ENCODE measurements around the gene KRTAP25-1.

DNA sequence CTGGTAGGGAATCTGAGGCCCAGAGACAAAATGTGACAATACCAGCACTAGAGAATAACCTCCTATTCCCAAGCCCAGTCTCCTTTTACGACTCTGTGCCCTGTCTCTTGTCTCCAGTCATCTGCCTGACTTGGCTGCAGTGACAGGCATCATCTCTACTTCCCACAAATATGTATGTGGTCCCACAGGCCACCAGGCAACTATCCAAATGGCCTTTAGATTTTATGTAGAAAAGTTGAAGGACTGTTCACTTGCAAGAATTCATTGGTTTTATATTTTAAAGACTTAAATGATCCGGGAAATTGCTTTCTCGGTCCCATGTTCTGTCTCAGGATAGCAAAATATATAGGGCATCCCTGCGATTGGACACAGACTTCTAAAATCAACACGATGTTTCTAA is 18.2 kb downstream of the KRTAP25-1 start:
- TF ChIP-seq POLR2A (IDR thresholded peaks at IDR 0.05; ENCODE audit: low read depth, low read length): no peak
- no peak for TF ChIP-seq RFX5 (IDR thresholded peaks at IDR 0.05; ENCODE audit: low read depth, low read length)
- no peak for TF ChIP-seq MAFK (IDR thresholded peaks at IDR 0.05; ENCODE audit: low read depth, low read length)
- TF ChIP-seq CTCF (conservative IDR thresholded peaks at IDR 0.05; ENCODE audit: low read depth, low read length): no peak
- no peak for TF ChIP-seq NFE2L2 (IDR thresholded peaks at IDR 0.05; ENCODE audit: low read depth, low read length)
- TF ChIP-seq FOS (IDR thresholded peaks at IDR 0.05; ENCODE audit: low read depth, low read length): no peak
- TF ChIP-seq, protein P1, sequence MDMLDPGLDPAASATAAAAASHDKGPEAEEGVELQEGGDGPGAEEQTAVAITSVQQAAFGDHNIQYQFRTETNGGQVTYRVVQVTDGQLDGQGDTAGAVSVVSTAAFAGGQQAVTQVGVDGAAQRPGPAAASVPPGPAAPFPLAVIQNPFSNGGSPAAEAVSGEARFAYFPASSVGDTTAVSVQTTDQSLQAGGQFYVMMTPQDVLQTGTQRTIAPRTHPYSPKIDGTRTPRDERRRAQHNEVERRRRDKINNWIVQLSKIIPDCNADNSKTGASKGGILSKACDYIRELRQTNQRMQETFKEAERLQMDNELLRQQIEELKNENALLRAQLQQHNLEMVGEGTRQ (IDR thresholded peaks at IDR 0.05; ENCODE audit: low read depth, low read length): no peak
- TF ChIP-seq RAD21 (IDR thresholded peaks at IDR 0.05; ENCODE audit: low read length): no peak
- no peak for TF ChIP-seq MXI1 (IDR thresholded peaks at IDR 0.05; ENCODE audit: borderline replicate concordance, low read depth, low read length)
- TF ChIP-seq CEBPB (IDR thresholded peaks at IDR 0.05; ENCODE audit: low read depth, low read length): no peak

Measured in IMR-90 (cell line).